ENCODE measurements around the gene GJA9. TPM values are rescaled to one million over a fixed set of nuclear protein-coding genes. Genes with fewer than 3 reads are reported as not detected.

The GJA9 gene
- total RNA-seq, 2 donors from 2014 or later: not detected

DNA sequence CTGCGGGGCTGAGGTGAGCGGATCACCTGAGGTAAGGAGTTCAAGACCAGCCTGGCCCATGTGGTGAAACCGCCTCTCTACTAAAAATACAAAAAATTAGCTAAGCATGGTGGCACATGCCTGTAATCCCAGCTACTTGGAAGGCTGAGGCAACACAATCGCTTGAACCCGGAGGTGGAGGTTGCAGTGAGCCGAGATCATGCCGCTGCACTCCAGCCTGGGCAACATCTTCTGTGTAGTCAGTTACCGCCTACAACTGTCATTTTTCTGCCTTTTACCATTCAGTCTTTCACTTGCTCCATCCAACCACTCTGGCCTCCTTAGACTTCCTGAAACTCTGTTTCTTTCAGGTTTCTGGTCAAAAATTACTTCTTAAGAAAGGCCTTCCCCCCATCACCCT, 10.4 kb downstream of the GJA9 start:
- H3K9me3 Mint-ChIP-seq: no peaks in the 10 kb centered on the region
- H3K27me3 Mint-ChIP-seq (ENCODE audit: insufficient read depth): no peaks in the 10 kb centered on the region
- Histone ChIP-seq H3K4me3 (ENCODE audit: low read length) (no peak overlapping the region), H3K9ac (ENCODE audit: extremely low read depth, low read length, poor library complexity, severe bottlenecking) (no peak overlapping the region), H3K27ac (ENCODE audit: low read depth, low read length) (no peak overlapping the region), H3K36me3 (ENCODE audit: control insufficient read depth, insufficient read depth, low read length) (no peaks in the 10 kb centered on the region), H3K9me3 (ENCODE audit: control insufficient read depth, low read length) (no peaks in the 10 kb centered on the region), H3K4me1 (ENCODE audit: control insufficient read depth, insufficient read depth, low read length) (no peaks in the 10 kb centered on the region), H3K27me3 (ENCODE audit: control insufficient read depth, insufficient read depth, low read length, poor library complexity, severe bottlenecking) (no peaks in the 10 kb centered on the region)
- H3K27ac Mint-ChIP-seq: no peak overlapping the region
- H3K4me1 Mint-ChIP-seq: peaks cover 17% of the 10 kb centered on the region
- H3K4me3 Mint-ChIP-seq: no peak overlapping the region
- no peak for DNase-seq
- 94 to 96% methylated on average over 8 of the region's 8 CpGs for WGBS, 2 experiments (ENCODE audit: insufficient coverage in 1 of 2, insufficient read length in 1 of 2)
- TF ChIP-seq, protein P1, sequence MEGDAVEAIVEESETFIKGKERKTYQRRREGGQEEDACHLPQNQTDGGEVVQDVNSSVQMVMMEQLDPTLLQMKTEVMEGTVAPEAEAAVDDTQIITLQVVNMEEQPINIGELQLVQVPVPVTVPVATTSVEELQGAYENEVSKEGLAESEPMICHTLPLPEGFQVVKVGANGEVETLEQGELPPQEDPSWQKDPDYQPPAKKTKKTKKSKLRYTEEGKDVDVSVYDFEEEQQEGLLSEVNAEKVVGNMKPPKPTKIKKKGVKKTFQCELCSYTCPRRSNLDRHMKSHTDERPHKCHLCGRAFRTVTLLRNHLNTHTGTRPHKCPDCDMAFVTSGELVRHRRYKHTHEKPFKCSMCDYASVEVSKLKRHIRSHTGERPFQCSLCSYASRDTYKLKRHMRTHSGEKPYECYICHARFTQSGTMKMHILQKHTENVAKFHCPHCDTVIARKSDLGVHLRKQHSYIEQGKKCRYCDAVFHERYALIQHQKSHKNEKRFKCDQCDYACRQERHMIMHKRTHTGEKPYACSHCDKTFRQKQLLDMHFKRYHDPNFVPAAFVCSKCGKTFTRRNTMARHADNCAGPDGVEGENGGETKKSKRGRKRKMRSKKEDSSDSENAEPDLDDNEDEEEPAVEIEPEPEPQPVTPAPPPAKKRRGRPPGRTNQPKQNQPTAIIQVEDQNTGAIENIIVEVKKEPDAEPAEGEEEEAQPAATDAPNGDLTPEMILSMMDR (conservative IDR thresholded peaks at IDR 0.05): no peak
- H3K36me3 Mint-ChIP-seq (ENCODE audit: low read depth): peaks cover 14% of the 10 kb centered on the region

DNA sequence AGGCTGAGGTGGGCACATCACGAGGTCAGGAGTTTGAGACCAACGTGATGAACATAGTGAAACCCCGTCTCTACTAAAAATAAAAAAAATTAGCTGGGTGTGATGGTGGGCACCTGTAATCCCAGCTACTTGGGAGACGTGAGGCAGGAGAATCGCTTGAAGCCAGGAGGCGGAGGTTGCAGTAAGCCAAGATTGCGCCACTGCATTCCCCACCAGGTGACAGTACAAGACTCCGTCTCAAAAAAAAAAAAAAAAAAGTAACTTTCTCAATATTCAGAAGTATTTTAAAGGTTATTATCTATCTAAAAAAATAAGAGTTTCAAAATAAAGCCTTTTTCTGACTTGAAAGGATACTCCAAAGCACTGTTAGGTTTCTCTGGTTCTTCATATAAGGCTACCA, 14.2 kb downstream of the GJA9 start:
- Histone ChIP-seq H3K4me3 (ENCODE audit: low read length) (no peak overlapping the region), H3K9ac (ENCODE audit: extremely low read depth, low read length, poor library complexity, severe bottlenecking) (no peak overlapping the region), H3K9me3 (ENCODE audit: control insufficient read depth, low read length) (no peaks in the 10 kb centered on the region), H3K27me3 (ENCODE audit: control insufficient read depth, insufficient read depth, low read length, poor library complexity, severe bottlenecking) (no peaks in the 10 kb centered on the region), H3K4me1 (ENCODE audit: control insufficient read depth, insufficient read depth, low read length) (no peaks in the 10 kb centered on the region), H3K27ac (ENCODE audit: low read depth, low read length) (no peak overlapping the region), H3K36me3 (ENCODE audit: control insufficient read depth, insufficient read depth, low read length) (peaks cover 19% of the 10 kb centered on the region)
- TF ChIP-seq, protein P1 (conservative IDR thresholded peaks at IDR 0.05): no peak
- Mint-ChIP-seq H3K36me3 (ENCODE audit: low read depth) (peaks cover 23% of the 10 kb centered on the region), H3K4me3 (no peak overlapping the region), H3K27ac (no peak overlapping the region), H3K9me3 (no peaks in the 10 kb centered on the region), H3K4me1 (peaks cover 9% of the 10 kb centered on the region), H3K27me3 (ENCODE audit: insufficient read depth) (no peaks in the 10 kb centered on the region)
- 92 to 98% methylated on average over 4 to 7 of the region's 8 CpGs for WGBS, 2 experiments (ENCODE audit: insufficient coverage in 1 of 2, insufficient read length in 1 of 2)
- no peak for DNase-seq

DNA sequence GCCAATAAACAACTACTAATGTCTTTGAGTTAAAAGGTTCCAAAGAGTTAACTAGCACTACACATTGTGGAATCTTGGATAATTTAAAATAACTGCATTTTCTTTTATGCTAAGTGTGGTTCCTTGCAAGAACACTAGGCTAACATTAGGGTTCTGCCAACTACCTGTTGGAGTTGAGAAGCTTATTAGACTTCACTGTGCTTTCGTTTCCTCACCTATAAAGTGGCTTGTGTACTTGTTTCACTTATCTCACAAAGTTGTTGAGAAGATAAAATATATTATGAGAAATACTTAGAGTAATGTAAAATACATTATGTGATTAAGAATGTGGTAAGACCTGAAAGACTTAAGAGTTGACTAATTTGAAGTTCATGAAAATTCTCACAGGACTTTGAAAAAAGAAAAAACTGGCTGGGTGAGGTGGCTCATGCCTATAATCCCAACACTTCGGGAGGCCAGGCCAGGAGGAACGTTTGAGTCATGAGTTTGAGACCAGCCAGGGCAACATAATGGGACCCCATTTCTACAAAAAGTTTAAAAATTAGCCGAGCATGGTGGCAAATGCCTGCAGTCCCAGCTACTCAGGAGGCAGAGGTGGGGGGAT, 16.2 kb downstream of the GJA9 start:
- H3K36me3 Mint-ChIP-seq (ENCODE audit: low read depth): peaks cover 24% of the 10 kb centered on the region
- H3K27me3 Mint-ChIP-seq (ENCODE audit: insufficient read depth): no peaks in the 10 kb centered on the region
- H3K9me3 ChIP-seq (ENCODE audit: control insufficient read depth, low read length): no peaks in the 10 kb centered on the region
- H3K4me3 Mint-ChIP-seq: no peak overlapping the region
- TF ChIP-seq, protein P1 (conservative IDR thresholded peaks at IDR 0.05): peak; percentile 24
- H3K27me3 ChIP-seq (ENCODE audit: control insufficient read depth, insufficient read depth, low read length, poor library complexity, severe bottlenecking): no peaks in the 10 kb centered on the region
- 79 to 85% methylated on average over 3 to 4 of the region's 4 CpGs for WGBS, 2 experiments (ENCODE audit: insufficient coverage in 1 of 2, insufficient read length in 1 of 2)
- peak overlapping the region; percentile 35 for H3K27ac Mint-ChIP-seq
- no peaks in the 10 kb centered on the region for H3K9me3 Mint-ChIP-seq
- no peak overlapping the region for H3K4me3 ChIP-seq (ENCODE audit: low read length)
- DNase-seq: no peak
- H3K4me1 ChIP-seq (ENCODE audit: control insufficient read depth, insufficient read depth, low read length): no peaks in the 10 kb centered on the region
- no peak overlapping the region for H3K9ac ChIP-seq (ENCODE audit: extremely low read depth, low read length, poor library complexity, severe bottlenecking)
- peaks cover 6% of the 10 kb centered on the region for H3K4me1 Mint-ChIP-seq
- H3K27ac ChIP-seq (ENCODE audit: low read depth, low read length): no peak overlapping the region
- peaks cover 23% of the 10 kb centered on the region for H3K36me3 ChIP-seq (ENCODE audit: control insufficient read depth, insufficient read depth, low read length)
